Liver (tissue), 9 donors: ENCODE measurements around the gene NEK6. TPM values are rescaled to one million over a fixed set of nuclear protein-coding genes. Genes with fewer than 3 reads are reported as not detected.

Experiments
- DNase-seq: peaks from one replicate; pipeline ENCODE4 v3.0.0-alpha.2; 2017; ENCODE audit warnings: low spot score
- H3K27ac ChIP-seq, 2 donors: one replicate each; pipeline ENCODE4 v1.7.0; 2013; ENCODE audit warnings: inconsistent platforms in 2 of 2, low read length in 2 of 2, control low read depth in 1 of 2, low read depth in 1 of 2, mild to moderate bottlenecking in 1 of 2
- H3K27me3 ChIP-seq, 4 donors: one replicate each; pipeline versions ENCODE4 v1.6.1 to v1.7.0; 2013; ENCODE audit warnings: low read length in 3 of 4, inconsistent platforms in 1 of 4, mild to moderate bottlenecking in 1 of 4, moderate library complexity in 1 of 4; ENCODE audit not compliant: control insufficient read depth in 4 of 4, insufficient read depth in 4 of 4
- H3K36me3 ChIP-seq, 4 donors: one replicate each; pipeline versions ENCODE4 v1.6.1 to v1.7.0; 2013; ENCODE audit warnings: low read length in 3 of 4, mild to moderate bottlenecking in 3 of 4, low read depth in 1 of 4, moderate library complexity in 1 of 4; ENCODE audit not compliant: control insufficient read depth in 4 of 4, insufficient read depth in 3 of 4
- H3K4me1 ChIP-seq, 4 donors: one replicate each; pipeline versions ENCODE4 v1.6.1 to v1.7.0; 2013; ENCODE audit warnings: low read length in 3 of 4, mild to moderate bottlenecking in 3 of 4, moderate library complexity in 1 of 4; ENCODE audit not compliant: control insufficient read depth in 4 of 4, insufficient read depth in 4 of 4
- H3K4me3 ChIP-seq, 3 donors: one replicate each; pipeline versions ENCODE4 v1.6.1 to v1.7.0; 2013; ENCODE audit warnings: low read length in 3 of 3, control low read depth in 1 of 3, low read depth in 1 of 3, mild to moderate bottlenecking in 1 of 3
- H3K9ac ChIP-seq, 2 donors: one replicate each; pipeline ENCODE4 v1.7.0; 2013; ENCODE audit warnings: low read length in 2 of 2, mild to moderate bottlenecking in 2 of 2, moderate library complexity in 2 of 2, control low read depth in 1 of 2, low read depth in 1 of 2
- H3K9me3 ChIP-seq, 4 donors: one replicate each; pipeline versions ENCODE4 v1.6.1 to v1.7.0; 2013; ENCODE audit warnings: low read length in 3 of 4; ENCODE audit not compliant: control insufficient read depth in 4 of 4
- EGR1 ChIP-seq, 2 donors: IDR thresholded peaks; 2 replicates each; pipeline ENCODE4 v1.6.1; 2016 to 2018; ENCODE audit warnings: antibody characterized with exemption in 2 of 2, low read depth in 2 of 2
- FOXA1 ChIP-seq: IDR thresholded peaks from 2 replicates; pipeline ENCODE4 v1.6.1; 2016; ENCODE audit warnings: antibody characterized with exemption
- GABPA ChIP-seq, 2 donors: IDR thresholded peaks in 1 of 2; conservative IDR thresholded peaks in 1 of 2; 2 replicates each; pipeline ENCODE4 v1.6.1; 2016; ENCODE audit warnings: antibody characterized with exemption in 2 of 2, mild to moderate bottlenecking in 1 of 2, moderate library complexity in 1 of 2
- HNF4A ChIP-seq, 2 donors: conservative IDR thresholded peaks; 2 replicates each; pipeline ENCODE4 v1.6.1; 2016; ENCODE audit warnings: antibody characterized with exemption in 2 of 2, mild to moderate bottlenecking in 2 of 2
- HNF4G ChIP-seq: IDR thresholded peaks from 2 replicates; pipeline ENCODE4 v1.6.1; 2016; ENCODE audit warnings: antibody characterized with exemption
- JUND ChIP-seq, 2 donors: IDR thresholded peaks; 2 replicates each; pipeline ENCODE4 v1.6.1; 2016; ENCODE audit warnings: antibody characterized with exemption in 2 of 2
- NR2F2 ChIP-seq: IDR thresholded peaks from 2 replicates; pipeline ENCODE4 v1.6.1; 2016; ENCODE audit warnings: antibody characterized with exemption
- SP1 ChIP-seq: IDR thresholded peaks from 2 replicates; pipeline ENCODE4 v1.6.1; 2018; ENCODE audit warnings: antibody characterized with exemption, mild to moderate bottlenecking
- TAF1 ChIP-seq: conservative IDR thresholded peaks from 2 replicates; pipeline ENCODE4 v1.6.1; 2016; ENCODE audit warnings: antibody characterized with exemption, mild to moderate bottlenecking
- YY1 ChIP-seq: IDR thresholded peaks from 2 replicates; pipeline ENCODE4 v1.6.1; 2016; ENCODE audit warnings: antibody characterized with exemption, mild to moderate bottlenecking
- WGBS: extraction: QIAGEN DNeasy Blood & Tissue Kit; methylation state at CpG from one replicate; pipeline ENCODE4 v1.1.7; 2013; 5-methylcytosine and 5-hydroxymethylcytosine counted together
- polyA plus RNA-seq, 2 donors: library from polyadenylated mRNA; stranded (reverse) in 1 of 2; unstranded in 1 of 2; fragments of 200-250 nt in 1 of 2; fragments of >200 nt in 1 of 2; fragmentation: Nextera tagmentation in 1 of 2; extraction: Ambion mirVana in 1 of 2; gene quantifications; one replicate each; pipeline versions ENCODE4 v1.2.1 to v1.2.3, GENCODE V29; 2013 to 2015
- total RNA-seq, 2 donors: library from RNA; depleted of rRNA; stranded (reverse); fragments of >200 nt; gene quantifications; one replicate each; pipeline ENCODE4 v1.2.3, GENCODE V29; 2014
- TF ChIP-seq, protein P1 (sequence below): IDR thresholded peaks from 2 replicates; pipeline ENCODE4 v1.6.1; 2016; ENCODE audit warnings: antibody characterized with exemption, mild to moderate bottlenecking
- TF ChIP-seq, protein P2 (sequence below): IDR thresholded peaks from 2 replicates; pipeline ENCODE4 v1.6.1; 2016; ENCODE audit warnings: antibody characterized with exemption
- TF ChIP-seq, protein P3 (sequence below): IDR thresholded peaks from 2 replicates; pipeline ENCODE4 v1.6.1; 2016; ENCODE audit warnings: antibody characterized with exemption
- TF ChIP-seq, protein P4 (sequence below): IDR thresholded peaks from 2 replicates; pipeline ENCODE4 v1.6.1; 2016; ENCODE audit warnings: antibody characterized with exemption
- donor health status: healthy.
- donor health status: healthy.
- donor health status: healthy.
- donor health status: healthy.
- donor health status: healthy.

The NEK6 gene
- total and polyA plus RNA-seq, 4 donors: 32.5 to 49.7 (median 42.5) TPM

DNA sequence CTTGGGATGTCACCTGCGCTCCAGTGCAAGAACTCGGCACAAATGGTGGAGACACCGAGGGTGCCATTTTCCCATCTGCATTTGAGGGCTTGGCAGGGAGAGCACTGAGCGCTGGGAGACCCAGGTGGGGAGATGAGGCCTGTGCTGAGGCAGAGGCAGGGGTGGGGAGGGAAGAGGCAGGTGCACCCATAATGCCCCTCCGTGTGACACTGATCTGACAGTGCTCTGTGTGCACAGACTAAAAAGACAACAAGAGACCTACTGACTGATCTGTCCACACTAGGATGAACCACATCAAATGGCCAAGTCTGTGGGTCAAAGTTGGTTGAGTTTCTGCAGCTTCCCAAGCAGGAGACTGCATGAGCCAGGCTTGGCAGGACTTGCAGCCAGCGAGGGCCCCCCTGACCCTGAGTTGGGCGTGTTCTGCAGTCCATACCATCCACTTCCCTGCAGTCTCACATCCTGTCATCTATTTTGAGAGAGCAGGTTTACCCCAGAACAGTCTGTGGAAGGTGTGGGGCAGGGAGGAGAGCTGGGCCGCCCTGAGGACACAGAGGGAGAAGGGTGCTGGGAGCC lies 41.9 kb downstream of the NEK6 start:
- TF ChIP-seq FOXA1 (no peak), HNF4A (conservative IDR thresholded peaks at IDR 0.05) (no peak), HNF4G (no peak), YY1 (no peak), TAF1 (no peak)
- TF ChIP-seq, protein P1, sequence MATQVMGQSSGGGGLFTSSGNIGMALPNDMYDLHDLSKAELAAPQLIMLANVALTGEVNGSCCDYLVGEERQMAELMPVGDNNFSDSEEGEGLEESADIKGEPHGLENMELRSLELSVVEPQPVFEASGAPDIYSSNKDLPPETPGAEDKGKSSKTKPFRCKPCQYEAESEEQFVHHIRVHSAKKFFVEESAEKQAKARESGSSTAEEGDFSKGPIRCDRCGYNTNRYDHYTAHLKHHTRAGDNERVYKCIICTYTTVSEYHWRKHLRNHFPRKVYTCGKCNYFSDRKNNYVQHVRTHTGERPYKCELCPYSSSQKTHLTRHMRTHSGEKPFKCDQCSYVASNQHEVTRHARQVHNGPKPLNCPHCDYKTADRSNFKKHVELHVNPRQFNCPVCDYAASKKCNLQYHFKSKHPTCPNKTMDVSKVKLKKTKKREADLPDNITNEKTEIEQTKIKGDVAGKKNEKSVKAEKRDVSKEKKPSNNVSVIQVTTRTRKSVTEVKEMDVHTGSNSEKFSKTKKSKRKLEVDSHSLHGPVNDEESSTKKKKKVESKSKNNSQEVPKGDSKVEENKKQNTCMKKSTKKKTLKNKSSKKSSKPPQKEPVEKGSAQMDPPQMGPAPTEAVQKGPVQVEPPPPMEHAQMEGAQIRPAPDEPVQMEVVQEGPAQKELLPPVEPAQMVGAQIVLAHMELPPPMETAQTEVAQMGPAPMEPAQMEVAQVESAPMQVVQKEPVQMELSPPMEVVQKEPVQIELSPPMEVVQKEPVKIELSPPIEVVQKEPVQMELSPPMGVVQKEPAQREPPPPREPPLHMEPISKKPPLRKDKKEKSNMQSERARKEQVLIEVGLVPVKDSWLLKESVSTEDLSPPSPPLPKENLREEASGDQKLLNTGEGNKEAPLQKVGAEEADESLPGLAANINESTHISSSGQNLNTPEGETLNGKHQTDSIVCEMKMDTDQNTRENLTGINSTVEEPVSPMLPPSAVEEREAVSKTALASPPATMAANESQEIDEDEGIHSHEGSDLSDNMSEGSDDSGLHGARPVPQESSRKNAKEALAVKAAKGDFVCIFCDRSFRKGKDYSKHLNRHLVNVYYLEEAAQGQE: no peak
- TF ChIP-seq, protein P2, sequence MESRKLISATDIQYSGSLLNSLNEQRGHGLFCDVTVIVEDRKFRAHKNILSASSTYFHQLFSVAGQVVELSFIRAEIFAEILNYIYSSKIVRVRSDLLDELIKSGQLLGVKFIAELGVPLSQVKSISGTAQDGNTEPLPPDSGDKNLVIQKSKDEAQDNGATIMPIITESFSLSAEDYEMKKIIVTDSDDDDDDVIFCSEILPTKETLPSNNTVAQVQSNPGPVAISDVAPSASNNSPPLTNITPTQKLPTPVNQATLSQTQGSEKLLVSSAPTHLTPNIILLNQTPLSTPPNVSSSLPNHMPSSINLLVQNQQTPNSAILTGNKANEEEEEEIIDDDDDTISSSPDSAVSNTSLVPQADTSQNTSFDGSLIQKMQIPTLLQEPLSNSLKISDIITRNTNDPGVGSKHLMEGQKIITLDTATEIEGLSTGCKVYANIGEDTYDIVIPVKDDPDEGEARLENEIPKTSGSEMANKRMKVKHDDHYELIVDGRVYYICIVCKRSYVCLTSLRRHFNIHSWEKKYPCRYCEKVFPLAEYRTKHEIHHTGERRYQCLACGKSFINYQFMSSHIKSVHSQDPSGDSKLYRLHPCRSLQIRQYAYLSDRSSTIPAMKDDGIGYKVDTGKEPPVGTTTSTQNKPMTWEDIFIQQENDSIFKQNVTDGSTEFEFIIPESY: no peak
- no peak overlapping the region for H3K9ac ChIP-seq
- H3K27me3 ChIP-seq: no peaks in the 10 kb centered on the region
- WGBS: 85% methylated on average over 8 of the region's 8 CpGs
- H3K36me3 ChIP-seq: peaks cover 5 to 32% (median 18%) of the 10 kb centered on the region in 4 donors
- DNase-seq: no peak
- H3K4me3 ChIP-seq: no peak overlapping the region
- H3K4me1 ChIP-seq: peaks cover 4 to 31% (median 20%) of the 10 kb centered on the region in 4 donors
- H3K27ac ChIP-seq: no peak overlapping the region
- no peaks in the 10 kb centered on the region for H3K9me3 ChIP-seq

DNA sequence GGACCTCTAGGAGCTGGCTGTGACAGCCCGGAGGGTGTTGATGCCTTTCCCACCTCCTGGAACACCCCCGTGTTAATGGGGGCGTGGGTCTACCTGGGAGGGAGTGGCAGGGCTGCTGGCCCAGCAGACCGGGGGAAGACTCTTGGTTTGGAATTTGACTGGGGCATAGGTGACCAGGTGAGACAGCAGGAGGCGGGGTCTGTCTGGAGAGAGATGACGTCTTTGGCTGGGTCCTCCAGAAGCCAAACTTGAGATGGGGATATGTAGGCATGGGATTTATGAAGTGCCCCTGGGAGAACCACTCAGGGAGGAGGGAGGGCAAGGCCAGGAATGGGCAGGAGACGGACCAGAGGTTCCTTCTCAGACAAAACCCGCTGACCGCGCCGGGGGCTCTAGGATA lies 42.6 kb downstream of the NEK6 start:
- no peak for DNase-seq
- Histone ChIP-seq H3K9ac (no peak overlapping the region), H3K4me1 (peaks cover 4 to 25% (median 15%) of the 10 kb centered on the region in 4 donors), H3K27ac (no peak overlapping the region), H3K36me3 (peaks cover 5 to 35% (median 19%) of the 10 kb centered on the region in 4 donors), H3K27me3 (no peaks in the 10 kb centered on the region), H3K4me3 (no peak overlapping the region), H3K9me3 (no peaks in the 10 kb centered on the region)
- WGBS: 77% methylated on average over 11 of the region's 11 CpGs
- TF ChIP-seq, protein P3, sequence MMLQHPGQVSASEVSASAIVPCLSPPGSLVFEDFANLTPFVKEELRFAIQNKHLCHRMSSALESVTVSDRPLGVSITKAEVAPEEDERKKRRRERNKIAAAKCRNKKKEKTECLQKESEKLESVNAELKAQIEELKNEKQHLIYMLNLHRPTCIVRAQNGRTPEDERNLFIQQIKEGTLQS: no peak
- TF ChIP-seq EGR1 (IDR thresholded peaks at IDR 0.05; ENCODE audit: low read depth in 2 of 2): no peak
- TF ChIP-seq NR2F2: no peak
- TF ChIP-seq, protein P4, sequence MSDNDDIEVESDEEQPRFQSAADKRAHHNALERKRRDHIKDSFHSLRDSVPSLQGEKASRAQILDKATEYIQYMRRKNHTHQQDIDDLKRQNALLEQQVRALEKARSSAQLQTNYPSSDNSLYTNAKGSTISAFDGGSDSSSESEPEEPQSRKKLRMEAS: no peak
- TF ChIP-seq SP1: no peak

DNA sequence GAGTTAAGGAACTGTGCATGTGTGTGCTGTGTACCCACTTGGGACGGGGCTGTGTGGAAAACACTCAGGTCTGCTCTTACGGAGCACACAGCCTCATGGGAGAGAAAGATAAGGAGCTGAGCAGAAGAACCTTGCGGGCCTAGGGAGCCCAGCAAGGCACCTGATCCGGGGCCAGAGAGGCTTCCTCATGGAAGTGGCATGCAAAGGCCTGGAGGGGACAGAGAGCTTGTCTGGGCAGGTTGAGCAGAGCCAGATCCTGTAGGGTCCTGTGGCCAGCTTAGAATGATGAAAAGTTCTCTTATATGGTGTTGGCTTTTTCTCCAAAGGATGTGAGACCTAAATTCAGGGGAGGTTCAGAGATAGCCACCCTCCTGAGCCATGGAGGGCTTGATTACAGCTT lies 45.2 kb downstream of the NEK6 start:
- 96% methylated on average over 4 of the region's 4 CpGs for WGBS
- Histone ChIP-seq H3K9ac (no peak overlapping the region), H3K4me1 (peaks cover 0 to 4% (median 2%) of the 10 kb centered on the region in 4 donors), H3K27ac (no peak overlapping the region), H3K4me3 (no peak overlapping the region), H3K36me3 (peaks cover 7 to 41% (median 22%) of the 10 kb centered on the region in 4 donors), H3K27me3 (no peaks in the 10 kb centered on the region), H3K9me3 (no peaks in the 10 kb centered on the region)
- DNase-seq: no peak
- TF ChIP-seq HNF4G (no peak), YY1 (no peak), FOXA1 (no peak), GABPA (IDR thresholded peaks at IDR 0.05 in 1 of 2, conservative IDR thresholded peaks at IDR 0.05 in 1 of 2) (no peak), JUND (IDR thresholded peaks at IDR 0.05) (no peak), HNF4A (conservative IDR thresholded peaks at IDR 0.05) (no peak)
- TF ChIP-seq, protein P2: no peak
- TF ChIP-seq, protein P1: no peak
- TF ChIP-seq, protein P3: no peak
